ELR (cell line): ENCODE results near the gene CORO7.

Experiments
- DNase-seq: peaks from one replicate; pipeline ENCODE4 v3.0.0-alpha.2; 2015; ENCODE audit warnings: low read depth

Gene CORO7

DNA sequence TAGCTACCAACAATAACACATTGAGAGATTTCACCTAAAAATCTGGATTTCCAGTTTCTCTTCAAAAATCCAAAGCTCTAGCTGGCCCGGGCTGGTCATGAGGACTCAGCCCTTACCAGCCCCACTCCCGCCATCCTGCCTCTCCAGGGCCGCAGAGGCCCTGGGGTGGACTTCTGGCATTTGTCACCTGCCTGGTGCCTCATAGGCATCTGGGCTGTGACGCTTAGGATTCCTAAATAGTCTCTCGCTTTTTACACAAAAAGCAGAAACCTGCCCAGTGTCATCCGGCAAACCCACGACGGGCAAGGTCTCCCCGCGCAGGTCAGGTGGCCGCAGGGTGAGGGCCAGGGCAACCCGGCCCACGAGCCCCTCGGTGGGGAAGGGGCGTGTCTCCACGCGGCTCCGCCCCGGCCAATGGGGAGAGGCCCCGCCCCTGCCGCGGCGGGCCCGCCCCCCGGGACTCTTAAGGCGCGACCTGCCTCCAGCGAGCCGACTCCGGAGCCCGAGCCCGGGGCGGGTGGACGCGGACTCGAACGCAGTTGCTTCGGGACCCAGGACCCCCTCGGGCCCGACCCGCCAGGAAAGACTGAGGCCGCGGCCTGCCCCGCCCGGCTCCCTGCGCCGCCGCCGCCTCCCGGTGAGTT, 44.9 kb downstream of the CORO7 start, which contains the start of gene VASN:
TSS of gene VASN (plus strand) at position 492 of the 644 bp plus-strand sequence. CDS start 9,030 bp downstream, outside the sequence.
- peak; percentile 77 for DNase-seq

DNA sequence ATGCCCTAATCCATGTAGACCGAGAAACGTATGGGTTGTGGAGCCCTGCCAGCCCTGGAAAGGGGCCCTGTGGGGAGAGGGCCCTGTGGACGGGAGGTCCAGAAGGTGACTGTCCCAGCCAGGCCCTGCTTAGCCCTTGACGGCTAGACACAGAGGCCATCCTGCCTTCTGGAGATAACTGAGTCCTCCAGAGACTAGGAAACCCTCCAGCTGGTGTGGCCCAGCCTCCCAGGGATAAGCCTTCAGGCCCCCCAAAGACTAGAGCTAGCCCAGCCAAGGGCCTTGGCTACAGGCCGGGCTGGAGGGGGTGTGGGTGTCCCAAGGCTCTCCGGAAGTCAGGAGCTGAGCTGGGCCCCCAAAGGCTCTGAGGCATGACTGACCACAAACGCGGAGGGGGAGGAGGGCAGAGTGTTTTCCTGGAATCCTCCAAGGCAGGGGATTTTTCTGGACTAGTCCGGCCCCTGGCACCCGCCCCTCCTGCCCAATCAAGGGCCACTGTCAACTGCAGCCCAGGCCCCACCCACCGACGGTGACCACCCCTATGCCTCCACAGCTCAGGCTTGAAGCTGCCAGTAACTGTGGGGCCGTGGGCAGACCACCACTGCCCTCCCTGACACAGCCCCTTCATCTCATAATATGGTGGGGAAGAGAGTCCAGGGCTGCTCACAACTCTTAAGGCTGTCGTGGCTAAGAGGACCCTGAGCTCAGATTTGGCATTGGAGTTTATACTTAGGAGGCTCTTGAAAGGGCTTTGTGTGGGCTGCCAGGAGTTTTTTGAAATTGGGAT, 45.6 kb downstream of the CORO7 start:
- DNase-seq: peak; percentile 86

DNA sequence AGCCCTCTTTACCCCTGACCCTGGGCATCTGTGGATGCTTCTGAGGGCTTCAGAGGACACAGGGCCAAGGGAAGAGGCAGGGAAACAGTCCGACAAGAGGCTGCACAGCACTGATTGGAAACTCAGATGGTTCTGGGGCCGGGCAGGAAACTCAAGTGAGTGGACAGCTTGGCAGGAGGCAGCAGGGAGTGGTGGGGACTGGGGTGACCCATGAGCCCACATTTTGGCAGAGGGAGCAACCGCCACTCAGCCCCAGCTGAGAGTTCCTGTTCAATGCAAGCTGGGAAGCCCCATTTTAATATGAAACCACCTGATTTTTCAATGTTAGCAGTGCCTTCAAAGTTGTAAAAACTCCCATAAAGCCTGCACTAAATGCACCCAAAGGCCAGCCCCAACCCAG, 46.2 kb downstream of the CORO7 start:
- DNase-seq: no peak

DNA sequence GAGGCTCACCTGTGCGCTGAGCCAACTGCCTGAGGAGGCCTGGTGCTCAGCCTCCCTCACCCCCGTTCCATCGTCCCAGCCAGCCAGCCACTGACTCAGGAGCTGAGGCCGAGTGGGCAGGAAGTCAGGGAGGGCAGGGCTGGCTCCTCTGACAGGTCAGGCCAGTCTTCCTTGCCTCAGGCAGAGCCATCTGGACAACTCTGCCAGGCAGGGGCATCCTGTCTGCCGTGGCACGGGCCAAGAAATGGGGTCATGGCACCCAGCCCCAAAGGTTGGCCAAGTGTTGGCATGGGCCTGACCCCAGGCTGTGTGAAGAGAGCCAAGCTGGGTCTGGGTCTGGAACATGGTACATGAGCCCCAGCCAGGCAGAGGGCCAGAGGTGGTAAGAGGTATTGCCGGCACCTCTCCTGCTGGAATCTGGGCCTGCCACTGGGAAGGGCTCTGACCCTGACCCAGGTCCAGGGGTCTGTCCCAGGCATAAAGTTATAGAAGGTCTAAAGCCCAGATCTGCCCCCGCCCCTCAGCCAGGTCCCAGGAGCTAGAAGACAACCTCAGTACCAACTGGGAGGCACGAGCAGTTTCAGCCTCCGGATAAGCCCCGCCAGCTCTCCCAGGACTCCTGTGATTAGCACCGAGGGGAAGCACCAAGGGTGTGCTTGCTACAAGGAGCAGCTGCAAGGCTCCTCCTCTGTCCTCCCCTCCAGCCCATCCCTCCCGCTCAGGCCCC, 47.2 kb downstream of the CORO7 start:
- peak; percentile 80 for DNase-seq

DNA sequence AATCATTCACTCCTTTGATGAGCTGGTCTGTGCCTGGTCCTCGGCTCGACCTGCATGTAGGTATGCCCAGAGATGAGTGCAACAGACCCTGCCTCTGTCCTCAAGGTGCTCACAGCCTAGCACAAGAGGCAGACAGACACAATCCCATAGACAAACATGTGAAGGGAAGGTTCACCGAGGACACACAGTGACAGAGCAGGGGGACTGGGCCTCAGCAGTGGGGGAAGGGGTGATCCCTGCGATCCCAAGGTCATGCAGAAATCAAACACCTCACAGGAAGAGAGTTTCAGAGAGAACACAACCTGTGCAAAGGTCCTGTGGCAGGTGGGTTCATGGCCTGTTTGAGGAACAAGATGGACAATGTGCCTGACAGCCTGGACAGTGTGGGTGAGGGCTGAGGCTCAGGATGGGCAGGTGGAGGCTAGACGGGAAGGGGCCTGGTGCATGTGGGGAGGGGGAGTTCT, 49.0 kb downstream of the CORO7 start:
- DNase-seq: no peak

DNA sequence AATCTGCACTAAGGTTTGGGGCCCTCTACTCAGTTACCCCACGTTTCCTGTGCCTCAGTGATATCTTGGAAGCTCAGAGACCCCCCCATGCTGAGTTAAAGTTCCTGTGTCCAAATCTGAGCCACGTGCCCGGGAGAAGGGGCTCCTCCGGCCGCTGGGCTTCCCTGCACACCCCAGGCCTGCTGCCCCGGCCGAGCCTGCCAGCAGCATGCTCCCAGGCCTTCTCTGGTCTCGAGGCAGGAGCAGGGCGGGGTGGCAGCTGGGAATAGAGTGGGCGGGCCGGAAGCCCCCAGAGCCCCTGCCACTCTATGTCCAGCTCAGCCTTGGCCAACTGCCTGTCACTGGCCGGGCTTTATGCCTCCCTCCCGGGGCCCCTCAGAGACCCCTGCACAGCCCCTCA, 50.4 kb downstream of the CORO7 start:
- DNase-seq: no peak

DNA sequence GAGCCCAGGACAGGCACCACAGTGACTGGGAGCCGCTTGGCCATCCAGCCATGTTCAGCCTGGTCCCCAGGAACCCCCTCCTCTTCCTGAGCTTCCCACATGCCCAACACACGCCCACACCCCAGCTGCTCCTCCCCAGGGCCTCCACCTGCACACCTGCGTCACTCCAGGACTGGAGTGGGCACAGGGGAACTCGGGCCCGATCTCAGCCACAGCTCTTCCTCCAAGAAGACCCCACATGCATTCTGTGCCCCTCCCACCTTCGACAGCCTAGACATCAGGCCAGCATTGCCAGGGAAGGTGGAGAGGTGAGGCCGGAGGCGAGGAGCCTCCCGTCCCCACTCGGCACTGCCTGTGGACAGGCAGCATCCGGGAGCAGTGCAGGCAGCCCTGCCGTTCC, 50.8 kb downstream of the CORO7 start:
- DNase-seq: no peak

DNA sequence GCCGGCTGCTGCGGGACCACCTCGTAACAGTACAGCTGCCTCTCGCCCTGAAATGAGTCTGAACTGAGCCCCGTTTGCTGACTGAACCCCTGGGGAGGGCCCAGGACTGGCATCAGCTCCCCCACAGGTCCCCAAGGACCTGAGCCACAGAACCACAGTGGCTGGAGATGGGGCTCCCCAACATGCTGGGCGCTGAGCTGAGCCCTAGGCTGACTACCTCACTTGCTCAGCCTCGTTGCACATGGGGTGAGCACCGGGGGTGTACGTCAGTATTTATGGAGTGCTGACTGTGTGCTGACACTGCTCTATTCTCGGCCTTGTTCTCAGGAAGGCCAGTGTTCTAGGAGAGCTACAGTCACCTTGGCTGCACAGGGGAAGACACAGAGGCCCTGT, 51.4 kb downstream of the CORO7 start:
- DNase-seq: no peak

DNA sequence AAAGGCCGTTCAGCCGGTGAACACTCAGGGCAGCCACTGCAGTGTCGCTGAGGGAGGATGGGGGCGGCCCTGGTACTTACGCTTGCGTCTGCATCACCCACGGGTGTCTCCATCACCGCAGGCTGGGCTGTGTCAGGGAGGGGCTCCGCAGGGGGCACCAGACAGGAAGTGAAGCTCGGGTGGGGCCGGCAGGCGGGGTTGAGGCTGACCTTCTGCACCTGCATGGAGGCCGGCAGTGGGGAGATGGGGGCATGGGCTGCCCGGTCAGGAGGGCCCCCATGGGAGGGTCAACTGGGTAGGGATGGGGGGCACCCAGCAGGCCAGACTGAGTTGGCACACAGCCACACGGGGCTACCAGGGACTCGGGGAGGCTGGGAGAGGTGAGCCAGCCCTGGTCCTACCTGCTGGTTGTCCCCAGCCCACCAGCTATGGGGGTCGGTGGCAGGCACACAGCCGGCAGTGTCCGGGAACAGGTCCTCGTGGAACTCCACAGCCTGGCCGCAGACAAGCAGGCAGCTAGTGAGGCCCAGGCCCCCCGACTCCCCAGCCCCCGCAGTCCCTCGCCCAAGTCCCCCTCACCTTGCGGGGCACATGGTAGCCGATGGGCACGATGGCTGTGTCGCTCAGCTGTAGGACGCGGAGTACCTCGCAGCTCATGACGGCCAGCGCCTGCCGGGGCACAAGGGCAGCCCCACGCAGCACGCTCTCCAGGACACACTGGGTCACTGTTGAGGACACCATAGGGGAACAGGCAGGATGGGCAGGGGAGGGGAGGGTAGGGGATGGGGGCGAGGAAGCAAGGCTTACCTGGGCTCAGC, 52.0 kb downstream of the CORO7 start:
- DNase-seq: no peak

DNA sequence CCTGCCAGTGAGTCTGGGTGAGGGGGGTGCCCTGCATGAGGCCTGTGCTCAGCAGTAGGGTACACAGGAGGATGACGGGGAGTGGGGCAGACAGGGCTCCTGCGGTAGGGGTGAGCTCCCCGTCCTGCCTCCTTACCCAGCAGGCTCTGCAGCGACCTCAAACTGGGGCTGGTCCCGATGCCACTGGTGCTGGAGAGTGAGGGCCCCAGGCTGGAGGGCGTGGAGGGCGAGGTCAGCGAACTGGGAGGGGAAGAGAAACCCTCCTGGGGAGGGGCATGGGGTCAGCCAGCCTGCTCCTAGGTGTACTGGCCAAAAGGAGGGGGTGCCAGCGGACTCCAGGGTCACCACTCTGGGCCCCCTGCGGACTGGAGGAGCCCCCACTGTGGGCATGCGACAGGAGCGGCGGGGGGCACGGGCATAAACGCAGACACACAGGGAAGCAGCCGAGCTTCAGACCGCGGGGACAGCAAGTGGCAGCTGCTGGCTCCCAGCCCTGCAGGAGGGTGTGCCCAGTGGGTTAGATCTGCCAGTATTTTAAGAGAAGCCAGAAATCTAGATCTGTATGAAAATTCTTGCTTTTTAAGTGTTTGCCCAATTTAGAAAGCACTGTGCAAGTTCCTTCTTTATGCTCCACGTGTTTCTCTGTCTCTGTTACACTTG, 53.8 kb downstream of the CORO7 start:
- no peak for DNase-seq

DNA sequence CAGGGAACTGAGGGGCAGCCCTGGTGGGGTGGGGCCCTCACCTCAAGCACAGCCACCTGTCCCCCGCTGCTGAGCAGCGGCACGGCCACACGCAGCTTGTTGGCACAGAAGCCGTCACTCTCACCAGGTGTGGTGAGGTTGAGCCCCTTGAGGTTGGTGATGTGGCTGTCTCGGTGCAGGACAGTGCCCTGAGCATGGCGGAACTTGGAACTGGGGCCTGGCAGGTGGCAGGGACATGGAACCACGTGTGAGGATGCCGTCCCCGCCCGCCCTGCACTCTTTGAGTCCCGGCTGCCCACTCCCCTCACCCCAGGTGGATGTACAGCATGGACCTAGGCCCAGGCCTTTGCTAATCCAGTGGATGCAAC, 54.5 kb downstream of the CORO7 start:
- no peak for DNase-seq

DNA sequence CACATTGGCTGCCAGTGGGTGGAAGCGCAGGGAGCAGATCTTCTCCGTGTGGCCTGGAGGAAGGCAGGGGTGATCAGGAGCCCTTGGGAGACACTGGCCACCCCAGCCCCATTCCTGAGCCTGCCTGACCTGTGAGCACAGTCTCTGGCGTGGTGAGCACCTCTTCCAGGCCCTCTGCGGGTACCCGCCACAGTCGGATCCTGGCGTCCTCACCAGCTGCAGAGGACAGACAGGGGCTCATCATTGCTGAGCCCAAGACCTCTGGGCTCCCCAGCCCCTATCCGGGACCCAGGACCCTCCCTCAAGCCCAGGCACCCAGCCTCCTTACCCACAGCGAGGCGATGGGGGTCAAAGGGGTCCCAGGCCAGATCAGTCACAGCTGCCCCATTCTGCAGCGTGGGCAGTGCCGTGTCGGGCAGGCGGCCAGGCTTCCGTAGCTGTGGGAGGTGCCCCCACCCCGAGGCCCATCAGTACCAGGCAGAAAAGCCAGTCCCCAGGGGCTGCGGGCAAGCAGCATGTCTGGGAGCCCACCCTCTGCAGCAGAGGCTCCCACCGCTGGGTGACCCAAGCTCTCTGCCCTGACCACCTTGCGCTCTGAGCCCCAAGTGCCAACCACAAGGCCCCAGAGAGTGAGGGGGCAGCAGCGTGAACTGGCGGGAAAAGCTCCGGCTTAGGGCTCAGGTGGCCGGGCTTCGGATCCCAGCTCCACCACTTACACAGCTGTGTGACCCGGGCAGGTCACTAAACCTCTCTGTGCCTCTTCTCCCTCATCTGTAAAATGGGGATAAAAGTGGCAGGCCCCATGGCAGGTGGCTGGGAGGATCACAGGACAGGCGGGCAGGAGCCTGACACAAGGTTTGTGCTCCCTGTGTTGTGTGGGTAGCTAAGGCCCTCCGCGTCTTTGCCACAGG, 55.1 kb downstream of the CORO7 start:
- no peak for DNase-seq

DNA sequence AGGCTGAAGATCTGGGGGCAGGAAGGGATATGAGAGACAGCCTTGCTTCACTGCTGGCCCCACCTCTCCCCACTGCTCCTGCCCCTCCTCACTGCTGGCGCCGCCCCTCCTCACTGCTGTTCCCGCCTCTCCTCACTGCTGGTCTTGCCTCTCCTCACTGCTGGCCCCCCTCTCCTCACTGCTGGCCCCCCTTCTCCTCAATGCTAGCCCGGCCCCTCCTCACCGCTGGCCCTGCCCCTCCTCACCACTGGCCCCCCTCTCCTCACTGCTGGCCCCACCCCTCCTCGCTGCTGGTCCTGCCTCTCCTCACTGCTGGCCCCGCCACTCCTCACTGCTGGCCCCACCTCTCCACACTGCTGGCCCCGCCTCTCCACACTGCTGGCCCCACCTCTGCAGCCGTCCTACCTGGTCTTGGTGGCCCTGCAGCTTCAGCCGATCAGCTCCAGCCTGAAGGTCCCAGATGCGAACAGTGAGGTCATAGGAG, 55.8 kb downstream of the CORO7 start:
- DNase-seq: no peak

DNA sequence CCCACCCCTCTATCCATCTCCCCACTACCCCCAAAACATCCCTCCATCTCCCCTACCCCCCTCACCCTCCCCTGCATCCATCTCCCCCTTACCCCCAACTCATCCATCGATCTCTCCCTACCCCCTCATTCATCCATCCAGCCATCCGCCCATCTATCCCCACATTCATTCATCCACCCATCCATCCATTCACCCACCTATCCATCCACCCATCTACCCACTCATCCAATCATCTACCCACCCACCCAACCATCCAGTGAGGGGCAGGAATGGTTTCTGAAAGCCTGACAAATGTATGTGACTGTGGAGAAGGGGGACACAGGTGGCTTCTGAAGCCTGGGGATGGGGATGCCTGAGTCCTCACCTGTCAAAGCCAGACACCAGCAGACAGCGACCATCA, 56.5 kb downstream of the CORO7 start:
- DNase-seq: no peak

DNA sequence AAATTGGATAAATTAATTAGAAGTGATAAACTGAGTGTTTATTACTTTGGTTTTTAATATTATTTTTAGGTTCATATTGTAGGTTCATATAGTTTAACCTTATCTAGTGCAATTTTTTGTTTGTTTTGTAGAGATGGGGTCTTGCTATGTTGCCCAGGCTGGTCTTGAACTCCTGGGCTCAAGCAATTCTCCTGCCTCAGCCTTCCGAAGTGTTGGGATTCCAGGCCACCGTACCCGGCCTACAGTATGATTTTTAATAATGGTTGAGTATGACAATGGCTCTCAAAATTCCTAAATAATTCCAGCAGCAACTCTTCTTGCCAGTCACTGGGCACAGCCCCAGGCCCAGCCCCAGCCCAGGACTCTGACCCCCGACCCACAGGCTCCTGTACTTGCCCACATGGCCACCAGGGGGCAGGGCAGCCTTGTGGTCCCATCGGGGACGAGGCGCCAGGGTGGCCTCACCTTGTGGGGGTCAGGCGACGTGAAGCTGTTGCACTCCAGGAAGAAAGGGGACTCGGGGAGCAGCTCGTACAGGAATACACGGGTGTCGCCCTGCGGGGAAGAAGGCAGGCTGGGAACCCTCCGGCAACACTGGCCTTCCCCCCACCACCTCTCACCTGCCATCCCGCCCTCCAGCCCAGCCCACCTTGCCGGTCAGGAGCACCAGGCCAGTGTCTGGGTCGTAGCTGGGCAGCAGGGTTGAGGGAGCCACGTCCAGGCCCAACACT, 57.4 kb downstream of the CORO7 start:
- DNase-seq: peak; percentile 50

DNA sequence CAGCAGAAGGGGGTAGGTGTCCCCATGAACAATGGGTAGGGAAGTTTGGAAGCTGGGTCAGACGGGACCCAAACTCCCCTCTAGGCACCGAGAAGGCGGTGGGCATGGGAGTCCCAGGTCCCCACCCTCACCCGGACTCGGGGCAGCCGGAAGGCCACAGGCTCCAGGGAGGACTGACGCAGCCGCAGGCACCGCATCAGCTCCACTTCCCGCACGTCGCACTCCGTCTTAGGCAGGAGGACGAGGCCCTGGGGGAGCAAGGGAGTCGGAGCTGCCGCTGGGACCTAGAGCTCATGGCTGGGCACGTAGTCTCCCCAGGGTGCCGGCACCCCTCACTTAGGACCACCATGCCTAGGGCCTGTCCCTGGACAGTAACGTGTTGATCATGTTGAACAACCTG, 58.2 kb downstream of the CORO7 start:
- DNase-seq: no peak

DNA sequence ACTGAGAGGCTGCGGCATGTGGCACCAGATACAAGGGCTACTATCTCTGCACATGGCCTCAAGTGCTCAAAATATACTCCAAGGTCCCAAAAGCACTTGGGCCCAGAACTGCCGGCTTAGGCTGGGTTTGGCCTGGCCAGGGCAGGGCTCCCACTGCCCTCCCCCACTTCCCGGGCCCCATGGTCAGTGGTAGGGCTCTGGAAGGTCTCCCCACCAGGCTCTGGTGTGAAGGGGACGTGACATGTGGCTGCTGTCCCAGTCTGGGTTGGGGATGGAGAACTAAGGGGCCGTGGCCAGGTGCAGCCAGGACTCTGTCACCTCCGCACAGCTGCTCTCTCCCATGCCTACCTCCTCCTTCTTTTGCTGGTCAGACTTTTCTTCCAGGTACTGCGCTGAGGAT, 59.6 kb downstream of the CORO7 start:
- no peak for DNase-seq

DNA sequence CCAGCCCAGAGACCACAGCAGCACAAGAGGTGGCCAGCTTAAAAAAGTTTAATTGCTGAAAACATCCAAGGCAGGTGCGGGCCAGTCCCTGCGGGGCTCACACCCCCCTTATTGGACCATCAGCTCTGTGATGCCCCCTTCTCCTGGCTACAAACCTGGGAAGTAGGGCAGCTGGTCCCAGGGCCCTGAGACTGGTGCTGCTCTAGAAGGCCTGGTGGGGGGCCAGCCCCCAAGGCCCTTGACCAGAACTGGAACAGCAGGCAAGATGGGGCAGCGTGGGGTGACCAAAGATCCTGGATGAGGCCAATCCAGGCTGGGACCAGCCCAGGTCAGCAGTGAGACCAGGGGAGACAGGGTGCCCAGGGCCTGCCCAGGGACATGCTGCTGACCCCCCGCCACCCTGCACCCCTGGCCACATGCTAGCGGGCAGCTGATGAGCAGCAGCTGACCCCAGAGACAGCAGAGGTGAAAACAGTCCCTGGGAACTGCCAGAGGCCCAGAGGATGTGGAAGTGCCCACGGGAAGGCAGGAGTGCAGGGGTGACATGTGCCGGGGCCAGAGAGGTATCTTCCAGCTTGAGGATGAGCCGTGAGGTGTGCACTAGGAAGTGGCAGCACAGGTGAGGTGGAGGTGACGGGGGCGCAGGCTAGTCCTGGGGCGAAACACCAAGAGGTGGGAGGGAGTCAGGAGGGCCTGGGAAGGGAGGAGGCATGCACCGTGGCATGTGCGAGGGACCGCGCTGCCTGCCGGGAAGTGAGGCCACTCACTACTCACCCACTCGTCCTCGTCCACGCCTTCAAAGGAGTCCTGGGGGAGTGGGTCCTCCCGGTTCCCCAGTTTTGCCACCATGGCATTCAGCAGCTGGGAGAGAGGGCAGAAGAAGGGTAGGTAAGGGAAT, 61.6 kb downstream of the CORO7 start:
- no peak for DNase-seq

DNA sequence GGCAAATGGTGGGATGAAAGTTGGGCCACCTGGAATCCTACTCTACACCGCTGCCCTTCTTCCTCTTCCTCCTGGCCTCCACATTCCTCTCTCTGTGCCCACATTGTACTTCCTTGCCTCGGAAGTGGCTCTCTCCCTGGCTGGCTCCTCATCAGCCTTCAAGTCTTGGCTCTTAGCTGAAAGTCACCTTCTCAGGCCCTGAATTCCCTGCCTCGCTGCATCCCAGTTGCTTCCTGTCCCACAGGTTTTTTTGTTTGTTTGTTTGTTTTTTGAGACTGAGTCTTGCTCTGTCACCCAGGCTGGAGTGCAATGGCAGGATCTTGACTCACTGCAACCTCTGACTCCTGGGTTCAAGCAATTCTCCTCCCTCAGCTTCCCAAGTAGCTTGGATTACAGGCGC, 62.7 kb downstream of the CORO7 start:
- DNase-seq: no peak
